DND-41 (cell line): ENCODE measurements around the gene SPATA18.

Experiments used
- ATAC-seq: fragments of 200-7000 bp; cut with Tn5 transposase; 3 replicates; pipeline ENCODE4 v1.9.1; 2021; ENCODE audit warnings: low read depth; ENCODE audit not compliant: insufficient read depth
- DNase-seq: peaks from one replicate; pipeline ENCODE4 v3.0.0-alpha.2; 2020
- H2AFZ ChIP-seq: 2 replicates; pipeline ENCODE4 v1.6.0; 2012; ENCODE audit warnings: low read depth, low read length
- H3K27ac ChIP-seq: 2 replicates; pipeline ENCODE4 v1.5.1; 2012; ENCODE audit warnings: low read length, inconsistent platforms
- H3K27me3 ChIP-seq: fragments of 200-600 bp; sonication (generic); 2 replicates; pipeline ENCODE4 v1.6.0; 2012; ENCODE audit warnings: low read length, mild to moderate bottlenecking, inconsistent platforms; ENCODE audit not compliant: insufficient read depth, poor library complexity
- H3K36me3 ChIP-seq: 2 replicates; pipeline ENCODE4 v1.5.1; 2012; ENCODE audit warnings: low read length, inconsistent platforms; ENCODE audit not compliant: insufficient read depth
- H3K4me1 ChIP-seq: 2 replicates; pipeline ENCODE4 v1.5.1; 2012; ENCODE audit warnings: mild to moderate bottlenecking, low read length; ENCODE audit not compliant: insufficient read depth
- H3K4me2 ChIP-seq: 2 replicates; pipeline ENCODE4 v1.6.0; 2012; ENCODE audit warnings: mild to moderate bottlenecking, moderate library complexity, low read length, inconsistent platforms; ENCODE audit not compliant: insufficient read depth
- H3K4me3 ChIP-seq, 2 experiments: fragments of 200-600 bp in 1 of 2; shearing (Covaris generic) in 1 of 2; 2 replicates each; pipeline ENCODE4 v1.5.1; 2012 to 2016; ENCODE audit warnings: inconsistent platforms in 2 of 2, low read length in 2 of 2, mild to moderate bottlenecking in 2 of 2, low read depth in 1 of 2, moderate library complexity in 1 of 2
- H3K79me2 ChIP-seq: 2 replicates; pipeline ENCODE4 v1.6.0; 2012; ENCODE audit warnings: low read length, inconsistent platforms; ENCODE audit not compliant: insufficient read depth
- H3K9ac ChIP-seq: 2 replicates; pipeline ENCODE4 v1.6.0; 2012; ENCODE audit warnings: low read depth, mild to moderate bottlenecking, inconsistent platforms, low read length, moderate library complexity
- H3K9me3 ChIP-seq: 2 replicates; pipeline ENCODE4 v1.5.1; 2012; ENCODE audit warnings: low read length, moderate library complexity, mild to moderate bottlenecking, inconsistent platforms; ENCODE audit not compliant: insufficient read depth, severe bottlenecking
- H4K20me1 ChIP-seq: 2 replicates; pipeline ENCODE4 v1.6.0; 2012; ENCODE audit warnings: low read length; ENCODE audit not compliant: insufficient read depth
- CTCF ChIP-seq: IDR thresholded peaks from 2 replicates; pipeline ENCODE4 v1.5.1; 2012; ENCODE audit warnings: borderline replicate concordance, low read length, moderate library complexity, mild to moderate bottlenecking; ENCODE audit not compliant: poor library complexity, severe bottlenecking; ENCODE audit errors: extremely low read depth
- EZH2 ChIP-seq: IDR thresholded peaks from 3 replicates; pipeline ENCODE4 v1.6.1; 2012; ENCODE audit warnings: borderline replicate concordance, low read depth, mild to moderate bottlenecking, moderate library complexity, low read length, inconsistent platforms; ENCODE audit not compliant: severe bottlenecking

The SPATA18 gene, protein sequence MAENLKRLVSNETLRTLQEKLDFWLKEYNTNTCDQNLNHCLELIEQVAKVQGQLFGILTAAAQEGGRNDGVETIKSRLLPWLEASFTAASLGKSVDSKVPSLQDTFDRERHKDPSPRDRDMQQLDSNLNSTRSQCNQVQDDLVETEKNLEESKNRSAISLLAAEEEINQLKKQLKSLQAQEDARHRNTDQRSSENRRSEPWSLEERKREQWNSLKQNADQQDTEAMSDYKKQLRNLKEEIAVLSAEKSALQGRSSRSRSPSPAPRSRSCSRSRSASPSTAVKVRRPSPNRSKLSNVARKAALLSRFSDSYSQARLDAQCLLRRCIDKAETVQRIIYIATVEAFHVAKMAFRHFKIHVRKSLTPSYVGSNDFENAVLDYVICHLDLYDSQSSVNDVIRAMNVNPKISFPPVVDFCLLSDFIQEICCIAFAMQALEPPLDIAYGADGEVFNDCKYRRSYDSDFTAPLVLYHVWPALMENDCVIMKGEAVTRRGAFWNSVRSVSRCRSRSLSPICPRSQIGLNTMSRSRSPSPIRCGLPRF

GRCh38 chr4:52051213-52051614, at the start of gene SPATA18:
TSS of gene SPATA18 (plus strand) at chr4:52051304. CDS start at chr4:52051705, 401 bp downstream.
- ATAC-seq: no peak
- Histone ChIP-seq H3K9me3 (peaks cover 4% of the 10 kb centered on the region), H2AFZ (no peak within 1 kb of the TSS), H3K79me2 (no peaks in the 10 kb centered on the region), H3K4me1 (no peaks in the 10 kb centered on the region), H3K36me3 (no peaks in the 10 kb centered on the region), H3K4me3 (no peak within 1 kb of the TSS), H3K27ac (no peak within 1 kb of the TSS), H3K9ac (no peak within 1 kb of the TSS), H4K20me1 (no peaks in the 10 kb centered on the region), H3K4me2 (no peak within 1 kb of the TSS), H3K27me3 (no peaks in the 10 kb centered on the region)
- TF ChIP-seq EZH2: no peak
- no peak for TF ChIP-seq CTCF
- no peak for DNase-seq

- DNase-seq (no peak), ATAC-seq (no peak)
- H3K27ac ChIP-seq: no peak overlapping the region
- no peaks in the 10 kb centered on the region for H3K36me3 ChIP-seq
- no peak overlapping the region for H3K4me3 ChIP-seq
- no peaks in the 10 kb centered on the region for H3K4me1 ChIP-seq
- no peaks in the 10 kb centered on the region for H3K27me3 ChIP-seq
- H3K79me2 ChIP-seq: no peaks in the 10 kb centered on the region
- no peaks in the 10 kb centered on the region for H3K9me3 ChIP-seq
- H2AFZ ChIP-seq: no peak overlapping the region
- no peak overlapping the region for H3K9ac ChIP-seq
- H3K4me2 ChIP-seq: no peak overlapping the region
- no peaks in the 10 kb centered on the region for H4K20me1 ChIP-seq
- no peak for TF ChIP-seq CTCF
- no peak for TF ChIP-seq EZH2
Measured at GRCh38 chr4:52001616-52002015, 49.5 kb upstream of the SPATA18 start.

DNA sequence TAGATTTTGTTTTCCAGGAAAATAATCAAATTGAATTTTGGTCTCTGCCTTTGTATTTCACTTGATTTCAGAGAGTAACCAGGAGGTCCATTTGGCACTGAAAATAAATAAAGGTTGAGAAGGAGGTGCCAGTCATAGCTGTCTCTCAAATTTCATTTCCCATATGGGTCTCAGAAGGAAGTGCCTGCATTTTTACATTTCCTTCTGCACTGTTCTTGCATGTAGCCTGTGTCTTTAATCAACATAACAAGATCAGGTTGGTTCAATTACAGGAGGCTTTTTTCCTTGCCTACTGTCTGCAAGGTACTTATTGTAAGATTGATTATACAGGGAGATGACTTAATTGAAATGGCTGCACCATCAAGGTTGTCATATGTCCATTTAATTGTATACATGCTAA, 46.7 kb upstream of the SPATA18 start:
- H4K20me1 ChIP-seq: no peaks in the 10 kb centered on the region
- no peak overlapping the region for H3K4me3 ChIP-seq
- ATAC-seq: no peak
- H2AFZ ChIP-seq: no peak overlapping the region
- H3K27me3 ChIP-seq: no peaks in the 10 kb centered on the region
- no peak overlapping the region for H3K4me2 ChIP-seq
- no peak overlapping the region for H3K27ac ChIP-seq
- H3K9ac ChIP-seq: no peak overlapping the region
- no peaks in the 10 kb centered on the region for H3K9me3 ChIP-seq
- no peaks in the 10 kb centered on the region for H3K36me3 ChIP-seq
- H3K4me1 ChIP-seq: no peaks in the 10 kb centered on the region
- TF ChIP-seq CTCF (no peak), EZH2 (no peak)
- no peaks in the 10 kb centered on the region for H3K79me2 ChIP-seq
- DNase-seq: no peak
